MM.1S (cell line): ENCODE results near the gene ARHGAP26.

Experiments
- DNase-seq: peaks from one replicate; pipeline ENCODE4 v3.0.0-alpha.2; 2015
- H2AFZ ChIP-seq: fragments of 300-600 bp; sonication (generic); 2 replicates; pipeline ENCODE4 v1.6.0; 2016; ENCODE audit warnings: antibody characterized with exemption, low read length
- H3F3A ChIP-seq: fragments of 300-600 bp; sonication (generic); 2 replicates; pipeline ENCODE4 v1.6.1; 2016; ENCODE audit warnings: mild to moderate bottlenecking, antibody characterized with exemption, low read length, moderate library complexity, mixed read lengths; ENCODE audit not compliant: insufficient read depth
- H3K27ac ChIP-seq: fragments of 300-600 bp; sonication (generic); 2 replicates; pipeline ENCODE4 v1.5.1; 2016; ENCODE audit warnings: mild to moderate bottlenecking, low read length
- H3K27me3 ChIP-seq: fragments of 300-600 bp; sonication (generic); replicated peaks from 2 replicates; pipeline ENCODE4 v1.6.0; 2016; ENCODE audit warnings: low read length; ENCODE audit not compliant: insufficient read depth
- H3K36me3 ChIP-seq: fragments of 300-600 bp; sonication (generic); replicated peaks from 2 replicates; pipeline ENCODE4 v1.6.1; 2016; ENCODE audit warnings: mild to moderate bottlenecking, low read length, mixed read lengths; ENCODE audit not compliant: insufficient read depth
- H3K4me1 ChIP-seq: fragments of 300-600 bp; sonication (generic); 2 replicates; pipeline ENCODE4 v1.6.1; 2016; ENCODE audit warnings: low read length, mixed read lengths
- H3K4me2 ChIP-seq: fragments of 300-600 bp; sonication (generic); 2 replicates; pipeline ENCODE4 v1.6.0; 2016; ENCODE audit warnings: low read depth, low read length
- H3K4me3 ChIP-seq: fragments of 300-600 bp; sonication (generic); 2 replicates; pipeline ENCODE4 v1.5.1; 2016; ENCODE audit warnings: low read length, mixed read lengths
- H3K79me2 ChIP-seq: fragments of 300-600 bp; sonication (generic); 2 replicates; pipeline ENCODE4 v1.6.1; 2016; ENCODE audit warnings: mixed run types, low read length, mixed read lengths
- H3K9ac ChIP-seq: fragments of 300-600 bp; sonication (generic); 2 replicates; pipeline ENCODE4 v1.6.1; 2016; ENCODE audit warnings: low read length, mixed read lengths
- H3K9me2 ChIP-seq: fragments of 300-600 bp; sonication (generic); replicated peaks from 2 replicates; pipeline ENCODE4 v1.6.1; 2016; ENCODE audit warnings: mild to moderate bottlenecking, low read length, mixed read lengths; ENCODE audit not compliant: insufficient read depth
- H3K9me3 ChIP-seq: fragments of 300-600 bp; sonication (generic); replicated peaks from 2 replicates; pipeline ENCODE4 v1.6.1; 2016; ENCODE audit warnings: mild to moderate bottlenecking, low read length, mixed read lengths; ENCODE audit not compliant: insufficient read depth
- H4K20me1 ChIP-seq: fragments of 300-600 bp; sonication (generic); 2 replicates; pipeline ENCODE4 v1.6.1; 2016; ENCODE audit warnings: mild to moderate bottlenecking, low read length, moderate library complexity, mixed read lengths; ENCODE audit not compliant: insufficient read depth
- EZH2 ChIP-seq: fragments of 300-600 bp; sonication (generic); optimal IDR thresholded peaks from 2 replicates; pipeline ENCODE3; 2017; ENCODE audit warnings: low read depth, mild to moderate bottlenecking, antibody characterized with exemption, low read length, mixed read lengths
- EZH2phosphoT487 ChIP-seq: fragments of 300-600 bp; sonication (generic); IDR thresholded peaks from 2 replicates; pipeline ENCODE4 v1.6.1; 2018; ENCODE audit warnings: antibody characterized with exemption, low read length
- TF ChIP-seq, protein P1 (sequence below): fragments of 300-600 bp; sonication (generic); IDR thresholded peaks from 2 replicates; pipeline ENCODE4 v1.5.1; 2016; ENCODE audit warnings: antibody characterized with exemption, low read length, mixed read lengths

ARHGAP26 gene

DNA sequence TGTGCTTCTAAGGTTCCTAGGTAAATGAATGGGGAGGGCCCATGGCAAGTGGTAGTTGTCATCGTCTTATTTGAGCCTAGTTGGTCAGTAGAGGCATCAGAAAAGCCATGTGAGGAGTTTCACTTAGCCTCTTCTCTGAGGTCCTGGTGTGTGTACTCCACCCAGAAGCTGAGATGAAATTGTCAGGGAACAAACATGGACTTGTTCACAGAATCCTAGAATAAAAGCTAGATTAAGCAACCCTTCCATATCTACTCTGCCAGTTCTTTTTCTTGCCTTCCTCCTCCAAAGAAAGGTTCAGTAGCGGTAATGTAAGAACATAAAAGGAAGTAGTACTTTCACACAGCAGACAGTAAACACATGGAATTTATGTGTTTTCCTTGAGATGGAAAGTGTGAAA, 70.4 kb downstream of the ARHGAP26 start:
- no peak overlapping the region for H3K4me3 ChIP-seq
- DNase-seq: no peak
- no peaks in the 10 kb centered on the region for H3K9me3 ChIP-seq
- H3K9me2 ChIP-seq: no peaks in the 10 kb centered on the region
- TF ChIP-seq EZH2phosphoT487: no peak
- no peak for TF ChIP-seq EZH2
- TF ChIP-seq, protein P1, sequence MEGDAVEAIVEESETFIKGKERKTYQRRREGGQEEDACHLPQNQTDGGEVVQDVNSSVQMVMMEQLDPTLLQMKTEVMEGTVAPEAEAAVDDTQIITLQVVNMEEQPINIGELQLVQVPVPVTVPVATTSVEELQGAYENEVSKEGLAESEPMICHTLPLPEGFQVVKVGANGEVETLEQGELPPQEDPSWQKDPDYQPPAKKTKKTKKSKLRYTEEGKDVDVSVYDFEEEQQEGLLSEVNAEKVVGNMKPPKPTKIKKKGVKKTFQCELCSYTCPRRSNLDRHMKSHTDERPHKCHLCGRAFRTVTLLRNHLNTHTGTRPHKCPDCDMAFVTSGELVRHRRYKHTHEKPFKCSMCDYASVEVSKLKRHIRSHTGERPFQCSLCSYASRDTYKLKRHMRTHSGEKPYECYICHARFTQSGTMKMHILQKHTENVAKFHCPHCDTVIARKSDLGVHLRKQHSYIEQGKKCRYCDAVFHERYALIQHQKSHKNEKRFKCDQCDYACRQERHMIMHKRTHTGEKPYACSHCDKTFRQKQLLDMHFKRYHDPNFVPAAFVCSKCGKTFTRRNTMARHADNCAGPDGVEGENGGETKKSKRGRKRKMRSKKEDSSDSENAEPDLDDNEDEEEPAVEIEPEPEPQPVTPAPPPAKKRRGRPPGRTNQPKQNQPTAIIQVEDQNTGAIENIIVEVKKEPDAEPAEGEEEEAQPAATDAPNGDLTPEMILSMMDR: no peak
- peaks cover 8% of the 10 kb centered on the region for H3F3A ChIP-seq
- H2AFZ ChIP-seq: no peak overlapping the region
- H3K27me3 ChIP-seq: no peaks in the 10 kb centered on the region
- no peaks in the 10 kb centered on the region for H3K79me2 ChIP-seq
- no peak overlapping the region for H3K4me2 ChIP-seq
- H3K4me1 ChIP-seq: peaks cover 7% of the 10 kb centered on the region
- no peak overlapping the region for H3K27ac ChIP-seq
- H3K9ac ChIP-seq: no peak overlapping the region
- H3K36me3 ChIP-seq: no peaks in the 10 kb centered on the region
- no peaks in the 10 kb centered on the region for H4K20me1 ChIP-seq

DNA sequence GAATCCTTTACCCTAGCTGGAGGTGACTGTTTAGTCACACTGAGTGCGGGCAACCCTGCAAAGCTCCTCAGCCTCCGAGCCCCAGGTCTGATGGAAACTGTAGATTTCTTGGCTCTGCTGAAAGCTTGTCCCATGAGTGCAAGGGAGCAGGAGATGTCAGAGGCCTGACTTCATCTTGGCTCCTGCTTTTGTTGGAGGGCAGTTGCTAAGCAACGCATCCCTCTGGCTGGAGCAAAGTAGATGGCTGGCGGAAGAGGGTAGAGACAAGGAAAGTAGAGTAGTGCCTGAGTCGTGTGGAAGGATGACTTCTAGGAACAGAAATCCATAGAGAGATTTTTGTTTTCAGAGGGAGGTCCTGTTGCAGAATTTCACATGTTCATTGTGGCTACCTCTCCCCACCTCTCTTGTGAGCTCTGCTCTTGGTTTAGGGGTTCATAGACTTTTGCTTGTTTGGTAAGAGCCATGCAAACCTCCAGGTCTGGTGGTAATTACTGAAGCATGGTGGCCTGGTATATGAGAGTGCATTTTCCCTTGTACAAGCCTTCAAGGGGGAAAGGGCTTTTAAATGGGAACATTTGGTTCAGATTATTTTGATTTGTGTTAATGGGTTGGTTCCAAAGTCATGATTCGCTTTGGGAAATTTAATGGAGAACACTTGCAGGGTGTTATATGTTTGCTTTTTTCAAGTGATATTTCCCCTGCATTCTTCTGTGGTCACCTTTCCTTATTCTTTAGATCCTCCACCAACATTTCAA, 71.5 kb downstream of the ARHGAP26 start:
- no peak overlapping the region for H3K4me3 ChIP-seq
- DNase-seq: no peak
- H3F3A ChIP-seq: peaks cover 10% of the 10 kb centered on the region
- H3K27me3 ChIP-seq: no peaks in the 10 kb centered on the region
- H3K4me2 ChIP-seq: no peak overlapping the region
- no peaks in the 10 kb centered on the region for H3K36me3 ChIP-seq
- H2AFZ ChIP-seq: no peak overlapping the region
- H3K27ac ChIP-seq: no peak overlapping the region
- H4K20me1 ChIP-seq: no peaks in the 10 kb centered on the region
- no peaks in the 10 kb centered on the region for H3K9me3 ChIP-seq
- H3K4me1 ChIP-seq: peaks cover 19% of the 10 kb centered on the region
- no peak overlapping the region for H3K9ac ChIP-seq
- H3K79me2 ChIP-seq: 0 out of 2 replicates have a peak, but pooled peaks cover 2% of the 10 kb centered on the region
- no peaks in the 10 kb centered on the region for H3K9me2 ChIP-seq
- no peak for TF ChIP-seq EZH2
- no peak for TF ChIP-seq EZH2phosphoT487
- TF ChIP-seq, protein P1: no peak

DNA sequence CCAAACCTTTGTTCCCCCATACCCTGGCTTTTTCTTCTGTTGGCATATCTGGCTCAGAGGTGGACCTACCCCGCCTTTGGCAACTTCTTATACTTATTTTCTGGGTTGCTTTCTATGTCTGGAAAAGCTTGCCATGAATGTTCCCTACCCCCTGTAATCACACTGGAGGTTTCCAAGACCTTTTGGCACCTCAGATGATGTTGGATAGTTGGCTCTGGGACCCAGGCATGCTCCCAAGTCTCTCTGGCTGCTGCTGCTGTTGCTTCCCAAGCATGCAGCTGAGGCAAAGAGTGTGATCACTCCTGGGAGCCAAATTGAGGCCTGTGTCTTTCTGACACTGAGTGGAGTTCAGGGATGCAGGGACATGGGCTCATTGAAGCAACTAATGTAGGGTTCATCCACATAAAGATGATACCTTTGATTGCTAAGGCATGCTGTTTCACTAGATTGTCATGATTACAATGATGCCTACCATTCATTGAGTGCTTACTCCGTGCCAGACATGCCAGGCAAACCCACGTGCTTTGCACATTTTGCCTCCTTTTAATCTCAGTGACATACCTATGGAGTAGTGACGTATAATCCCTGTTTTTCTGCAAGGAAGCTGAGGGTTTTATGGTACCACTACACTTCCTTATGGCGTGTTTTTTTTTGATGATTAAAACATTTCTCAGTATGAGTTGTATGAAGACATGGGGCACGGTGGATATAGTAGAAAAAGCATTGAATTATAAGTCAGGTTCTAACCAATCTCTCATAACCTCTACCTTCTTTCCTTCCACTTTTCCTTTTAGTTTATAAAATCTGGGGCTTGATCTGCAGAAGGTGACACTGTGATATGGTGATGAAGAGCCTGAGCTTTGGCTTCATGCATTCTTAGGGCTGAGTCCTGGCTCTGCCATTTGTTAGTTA, 73.1 kb downstream of the ARHGAP26 start:
- no peaks in the 10 kb centered on the region for H4K20me1 ChIP-seq
- H3K9me2 ChIP-seq: no peaks in the 10 kb centered on the region
- no peak for DNase-seq
- H3K27ac ChIP-seq: no peak overlapping the region
- H3K27me3 ChIP-seq: no peaks in the 10 kb centered on the region
- H3F3A ChIP-seq: peaks cover 10% of the 10 kb centered on the region
- H3K4me1 ChIP-seq: peaks cover 22% of the 10 kb centered on the region
- no peak overlapping the region for H3K9ac ChIP-seq
- no peak overlapping the region for H2AFZ ChIP-seq
- 0 out of 2 replicates have a peak, but pooled peaks cover 4% of the 10 kb centered on the region for H3K79me2 ChIP-seq
- H3K4me3 ChIP-seq: no peak overlapping the region
- H3K4me2 ChIP-seq: no peak overlapping the region
- TF ChIP-seq EZH2 (no peak), EZH2phosphoT487 (no peak)
- TF ChIP-seq, protein P1: no peak
- H3K36me3 ChIP-seq: no peaks in the 10 kb centered on the region
- H3K9me3 ChIP-seq: no peaks in the 10 kb centered on the region
